ENCODE data around the gene DPCD. TPM values are rescaled to one million over a fixed set of nuclear protein-coding genes. Genes with fewer than 3 reads are reported as not detected.

Gene DPCD
- total RNA-seq, 4 donors from 2014 or later, result 8.2 to 15.7 (median 13.5) TPM; not detected in 1

DNA sequence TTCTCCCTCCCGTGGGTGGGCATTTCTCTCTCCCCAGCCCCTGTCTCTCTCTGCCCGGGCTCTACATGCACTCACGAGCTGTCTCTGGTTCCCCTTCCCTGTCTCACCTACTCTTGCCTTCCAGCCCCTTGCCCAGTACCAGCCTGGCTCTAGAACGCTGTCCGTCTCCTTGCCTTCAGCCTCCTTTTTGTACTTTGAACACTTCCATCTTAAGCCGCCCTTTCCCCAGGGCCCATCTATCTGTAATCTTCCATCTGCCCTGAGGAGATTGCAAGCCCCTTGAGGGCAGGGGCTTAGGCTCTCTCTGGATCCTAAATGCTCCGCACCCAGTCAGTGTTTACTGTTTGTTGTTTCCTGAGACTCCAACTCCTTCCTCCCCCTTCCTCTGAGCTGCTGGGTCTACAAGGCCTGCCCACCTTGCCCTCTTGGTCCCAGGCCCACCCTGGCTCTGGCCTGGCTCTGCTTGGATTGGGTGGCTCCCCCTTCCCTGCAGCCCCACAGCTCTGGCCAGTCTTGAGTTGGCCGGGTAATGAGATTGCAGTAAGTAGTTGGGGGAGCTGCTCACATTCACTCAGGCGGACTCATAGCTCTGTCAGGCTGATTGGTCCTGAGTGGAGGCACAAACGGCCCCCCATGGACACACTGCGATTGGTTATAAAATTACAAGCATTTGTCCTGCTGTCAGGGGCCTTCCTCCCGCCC lies 28.4 kb upstream of the DPCD start:
- TF ChIP-seq, protein P1, sequence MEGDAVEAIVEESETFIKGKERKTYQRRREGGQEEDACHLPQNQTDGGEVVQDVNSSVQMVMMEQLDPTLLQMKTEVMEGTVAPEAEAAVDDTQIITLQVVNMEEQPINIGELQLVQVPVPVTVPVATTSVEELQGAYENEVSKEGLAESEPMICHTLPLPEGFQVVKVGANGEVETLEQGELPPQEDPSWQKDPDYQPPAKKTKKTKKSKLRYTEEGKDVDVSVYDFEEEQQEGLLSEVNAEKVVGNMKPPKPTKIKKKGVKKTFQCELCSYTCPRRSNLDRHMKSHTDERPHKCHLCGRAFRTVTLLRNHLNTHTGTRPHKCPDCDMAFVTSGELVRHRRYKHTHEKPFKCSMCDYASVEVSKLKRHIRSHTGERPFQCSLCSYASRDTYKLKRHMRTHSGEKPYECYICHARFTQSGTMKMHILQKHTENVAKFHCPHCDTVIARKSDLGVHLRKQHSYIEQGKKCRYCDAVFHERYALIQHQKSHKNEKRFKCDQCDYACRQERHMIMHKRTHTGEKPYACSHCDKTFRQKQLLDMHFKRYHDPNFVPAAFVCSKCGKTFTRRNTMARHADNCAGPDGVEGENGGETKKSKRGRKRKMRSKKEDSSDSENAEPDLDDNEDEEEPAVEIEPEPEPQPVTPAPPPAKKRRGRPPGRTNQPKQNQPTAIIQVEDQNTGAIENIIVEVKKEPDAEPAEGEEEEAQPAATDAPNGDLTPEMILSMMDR (IDR thresholded peaks at IDR 0.05), result no peak
- Histone ChIP-seq H3K27me3 (peaks cover 22% of the 10 kb centered on the region), H3K4me3 (no peak overlapping the region), H3K9me3 (no peaks in the 10 kb centered on the region), H3K4me1 (no peaks in the 10 kb centered on the region), H3K27ac (no peak overlapping the region), H3K36me3 (no peaks in the 10 kb centered on the region)
- intact Hi-C loops (cut with DNase I; ENCODE audit: low total_unique reads), result no loop called here
- in situ Hi-C loops (cut with MboI; ENCODE audit: low pct_ligation_motif_present in 1 of 4, low pct_unique_long_range_greater_than_20kb in 1 of 4, low sequenced_read_pairs in 3 of 4), result loop anchor here (10.0 to 25.0 kb wide), 4 partner anchors 247 to 347 kb away; no protein-coding TSS in a partner anchor
- no peak for DNase-seq
- WGBS, 2 donors (ENCODE audit: low coverage in 1 of 2), result 19 to 78% methylated on average over 3 to 11 of the region's 12 CpGs

DNA sequence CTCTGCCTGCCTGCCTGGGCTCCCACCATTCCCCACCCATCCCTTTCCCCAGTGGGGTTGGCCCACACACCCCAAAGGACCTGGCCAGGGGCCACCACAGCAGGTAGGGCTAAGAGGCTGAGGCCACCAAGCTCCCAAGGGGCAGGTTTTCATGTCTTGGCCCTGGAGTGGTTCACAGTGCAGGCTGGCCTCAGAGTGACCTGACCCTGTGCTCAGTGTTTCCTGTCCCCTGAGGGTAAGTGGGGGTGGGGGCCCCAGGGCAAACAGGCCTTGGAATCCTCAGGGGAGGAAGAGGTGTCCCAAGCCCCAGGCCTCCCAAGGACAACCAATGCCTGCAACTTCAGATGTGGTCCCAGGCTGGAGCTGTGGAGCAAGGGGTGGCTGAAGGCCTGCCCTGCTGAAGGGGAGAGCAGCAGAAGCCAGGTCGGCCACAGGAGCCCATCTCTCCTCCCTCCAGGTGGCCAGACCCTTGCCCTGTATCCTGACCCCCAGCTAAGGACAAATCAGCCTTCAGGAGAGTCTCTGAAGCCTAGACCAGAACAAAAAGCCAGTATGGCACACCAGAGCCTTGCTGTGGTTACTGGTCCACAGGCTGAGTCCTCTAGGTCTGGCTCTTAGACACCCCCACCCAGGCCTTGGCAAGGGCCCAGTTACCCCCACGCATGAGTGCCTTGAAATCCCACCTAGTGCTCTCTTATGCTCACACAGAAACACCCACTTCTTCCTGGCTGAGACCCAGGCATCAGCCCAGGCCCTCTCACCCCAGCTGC lies 27.6 kb upstream of the DPCD start:
- in situ Hi-C loops (cut with MboI; ENCODE audit: low pct_ligation_motif_present in 1 of 4, low pct_unique_long_range_greater_than_20kb in 1 of 4, low sequenced_read_pairs in 3 of 4), result loop anchor here (10.0 to 25.0 kb wide), 4 partner anchors 248 to 348 kb away; no protein-coding TSS in a partner anchor
- no peaks in the 10 kb centered on the region for H3K9me3 ChIP-seq
- H3K27ac ChIP-seq, result no peak overlapping the region
- TF ChIP-seq, protein P1 (IDR thresholded peaks at IDR 0.05), result no peak
- TF ChIP-seq POLR2A (IDR thresholded peaks at IDR 0.05) (no peak), EP300 (IDR thresholded peaks at IDR 0.05; ENCODE audit: low read depth) (no peak), POLR2AphosphoS5 (IDR thresholded peaks at IDR 0.05) (no peak)
- 53% methylated on average over 2 of the region's 2 CpGs; no CpG with 5 or more reads in 1 of the 2 donors for WGBS, 2 donors (ENCODE audit: low coverage in 1 of 2)
- no peak for DNase-seq
- intact Hi-C loops (cut with DNase I; ENCODE audit: low total_unique reads), result no loop called here
- no peaks in the 10 kb centered on the region for H3K36me3 ChIP-seq
- no peak overlapping the region for H3K4me3 ChIP-seq
- peaks cover 29% of the 10 kb centered on the region for H3K27me3 ChIP-seq
- H3K4me1 ChIP-seq, result no peaks in the 10 kb centered on the region

DNA sequence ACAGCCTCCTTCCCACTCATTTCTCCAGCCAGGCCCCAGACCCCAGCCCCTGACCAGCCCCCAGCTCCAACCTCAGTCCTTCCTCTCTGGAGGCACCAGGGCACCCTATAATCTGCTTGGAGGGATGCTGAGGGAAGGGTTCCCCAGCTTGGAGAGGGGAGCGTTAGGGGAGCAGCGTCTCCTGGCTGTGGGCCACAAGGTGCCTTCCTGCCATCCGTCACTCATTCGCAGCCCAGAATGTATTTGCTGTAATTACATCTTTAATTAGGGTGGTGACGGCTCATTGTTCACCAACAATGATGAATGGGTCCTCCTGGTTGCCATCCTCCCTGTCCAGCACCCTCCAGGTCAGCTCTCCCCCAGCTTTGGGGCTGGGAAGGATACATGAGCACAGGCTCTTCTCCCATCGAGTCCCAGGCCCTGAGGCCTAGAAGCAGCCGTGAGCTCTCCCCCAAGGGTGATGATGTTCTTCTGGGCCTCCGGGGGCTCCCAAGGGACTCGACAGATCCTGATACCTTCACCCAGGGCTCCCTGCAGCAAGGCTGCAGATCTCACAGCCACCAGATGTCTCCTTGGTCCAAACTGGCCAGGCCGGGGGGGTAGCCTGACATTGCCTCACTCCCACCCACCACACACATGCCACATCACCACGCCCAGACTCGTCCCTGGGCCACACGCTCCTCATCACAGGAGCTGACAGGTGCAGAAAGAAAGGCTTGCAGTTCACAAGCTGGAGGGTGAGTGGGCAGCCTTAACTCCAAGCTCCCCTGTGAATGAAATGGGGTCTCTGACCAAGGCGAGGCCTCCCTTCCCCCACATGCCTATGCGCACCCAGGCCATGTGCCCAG lies 26.8 kb upstream of the DPCD start:
- Histone ChIP-seq H3K27ac (no peak overlapping the region), H3K4me3 (no peak overlapping the region), H3K27me3 (peaks cover 38% of the 10 kb centered on the region), H3K36me3 (no peaks in the 10 kb centered on the region), H3K4me1 (peaks cover 0 to 2% (median 0%) of the 10 kb centered on the region in 4 donors), H3K9me3 (no peaks in the 10 kb centered on the region)
- in situ Hi-C loops (cut with MboI; ENCODE audit: low pct_ligation_motif_present in 1 of 4, low pct_unique_long_range_greater_than_20kb in 1 of 4, low sequenced_read_pairs in 3 of 4) (loop anchor here (10.0 to 25.0 kb wide), 4 partner anchors 249 to 349 kb away; no protein-coding TSS in a partner anchor), intact Hi-C loops (cut with DNase I; ENCODE audit: low total_unique reads) (no loop called here)
- TF ChIP-seq POLR2AphosphoS5 (IDR thresholded peaks at IDR 0.05), result no peak
- TF ChIP-seq EP300 (IDR thresholded peaks at IDR 0.05; ENCODE audit: low read depth), result no peak
- TF ChIP-seq, protein P1 (IDR thresholded peaks at IDR 0.05), result no peak
- no peak for TF ChIP-seq POLR2A (IDR thresholded peaks at IDR 0.05)
- 82 to 93% methylated on average over 3 to 15 of the region's 15 CpGs for WGBS, 2 donors (ENCODE audit: low coverage in 1 of 2)
- no peak for DNase-seq
